ENCODE results near the gene MYZAP.

MYZAP gene

GRCh38 chr15:57589281-57589680 is 2.4 kb upstream of the MYZAP start:
- Histone ChIP-seq H3K36me3 (ENCODE audit: control insufficient read depth in 2 of 2, insufficient read depth in 2 of 2, low read length in 2 of 2) (no peaks in the 10 kb centered on the region), H3K4me1 (ENCODE audit: control insufficient read depth in 2 of 2, insufficient read depth in 2 of 2, low read length in 2 of 2) (peaks cover 11 to 42% of the 10 kb centered on the region in 2 donors), H3K27ac (ENCODE audit: low read depth in 2 of 2, low read length in 2 of 2) (peak overlapping the region in 1 of 2 donors; percentile 48), H3K4me3 (ENCODE audit: low read length in 2 of 2) (no peak overlapping the region), H3K9ac (ENCODE audit: low read depth in 1 of 2, low read length in 2 of 2) (no peak overlapping the region), H3K27me3 (ENCODE audit: control insufficient read depth in 2 of 2, insufficient read depth in 2 of 2, low read length in 2 of 2) (no peaks in the 10 kb centered on the region), H3K9me3 (ENCODE audit: control insufficient read depth in 2 of 2, low read length in 2 of 2) (no peaks in the 10 kb centered on the region)

GRCh38 chr15:57589754-57590153 is 1.9 kb upstream of the MYZAP start:
- no peak overlapping the region for H3K9ac ChIP-seq (ENCODE audit: low read depth in 1 of 2, low read length in 2 of 2)
- H3K9me3 ChIP-seq (ENCODE audit: control insufficient read depth in 2 of 2, low read length in 2 of 2), result no peaks in the 10 kb centered on the region
- peaks cover 11 to 47% of the 10 kb centered on the region in 2 donors for H3K4me1 ChIP-seq (ENCODE audit: control insufficient read depth in 2 of 2, insufficient read depth in 2 of 2, low read length in 2 of 2)
- no peak overlapping the region for H3K4me3 ChIP-seq (ENCODE audit: low read length in 2 of 2)
- no peaks in the 10 kb centered on the region for H3K36me3 ChIP-seq (ENCODE audit: control insufficient read depth in 2 of 2, insufficient read depth in 2 of 2, low read length in 2 of 2)
- no peaks in the 10 kb centered on the region for H3K27me3 ChIP-seq (ENCODE audit: control insufficient read depth in 2 of 2, insufficient read depth in 2 of 2, low read length in 2 of 2)
- no peak overlapping the region for H3K27ac ChIP-seq (ENCODE audit: low read depth in 2 of 2, low read length in 2 of 2)

GRCh38 chr15:57591237-57591821 is 375 bp upstream of the MYZAP start:
- no peaks in the 10 kb centered on the region for H3K27me3 ChIP-seq (ENCODE audit: control insufficient read depth in 2 of 2, insufficient read depth in 2 of 2, low read length in 2 of 2)
- peaks cover 16 to 55% of the 10 kb centered on the region in 2 donors for H3K4me1 ChIP-seq (ENCODE audit: control insufficient read depth in 2 of 2, insufficient read depth in 2 of 2, low read length in 2 of 2)
- H3K27ac ChIP-seq (ENCODE audit: low read depth in 2 of 2, low read length in 2 of 2), result peak overlapping the region; percentile 59 to 76
- H3K4me3 ChIP-seq (ENCODE audit: low read length in 2 of 2), result peak overlapping the region; percentile 71 to 75
- H3K9ac ChIP-seq (ENCODE audit: low read depth in 1 of 2, low read length in 2 of 2), result peak overlapping the region; percentile 53 to 61
- no peaks in the 10 kb centered on the region for H3K9me3 ChIP-seq (ENCODE audit: control insufficient read depth in 2 of 2, low read length in 2 of 2)
- no peaks in the 10 kb centered on the region for H3K36me3 ChIP-seq (ENCODE audit: control insufficient read depth in 2 of 2, insufficient read depth in 2 of 2, low read length in 2 of 2)

- peak overlapping the region; percentile 69 to 71 for H3K27ac ChIP-seq (ENCODE audit: low read depth in 2 of 2, low read length in 2 of 2)
Observed at GRCh38 chr15:57592426-57592825, 722 bp downstream of the MYZAP start.

GRCh38 chr15:57592836-57593420 is 1.2 kb downstream of the MYZAP start:
- no peaks in the 10 kb centered on the region for H3K27me3 ChIP-seq (ENCODE audit: control insufficient read depth in 2 of 2, insufficient read depth in 2 of 2, low read length in 2 of 2)
- no peaks in the 10 kb centered on the region for H3K36me3 ChIP-seq (ENCODE audit: control insufficient read depth in 2 of 2, insufficient read depth in 2 of 2, low read length in 2 of 2)
- peak overlapping the region; percentile 73 to 74 for H3K4me3 ChIP-seq (ENCODE audit: low read length in 2 of 2)
- H3K27ac ChIP-seq (ENCODE audit: low read depth in 2 of 2, low read length in 2 of 2), result peak overlapping the region in 1 of 2 donors; percentile 71
- no peaks in the 10 kb centered on the region for H3K9me3 ChIP-seq (ENCODE audit: control insufficient read depth in 2 of 2, low read length in 2 of 2)
- H3K4me1 ChIP-seq (ENCODE audit: control insufficient read depth in 2 of 2, insufficient read depth in 2 of 2, low read length in 2 of 2), result peaks cover 18 to 45% of the 10 kb centered on the region in 2 donors
- no peak overlapping the region for H3K9ac ChIP-seq (ENCODE audit: low read depth in 1 of 2, low read length in 2 of 2)

More at GRCh38 chr15:57592426-57592825, 722 bp downstream of the MYZAP start:
- Histone ChIP-seq H3K4me1 (ENCODE audit: control insufficient read depth in 2 of 2, insufficient read depth in 2 of 2, low read length in 2 of 2) (peaks cover 19 to 50% of the 10 kb centered on the region in 2 donors), H3K36me3 (ENCODE audit: control insufficient read depth in 2 of 2, insufficient read depth in 2 of 2, low read length in 2 of 2) (no peaks in the 10 kb centered on the region), H3K4me3 (ENCODE audit: low read length in 2 of 2) (peak overlapping the region; percentile 73 to 74), H3K27me3 (ENCODE audit: control insufficient read depth in 2 of 2, insufficient read depth in 2 of 2, low read length in 2 of 2) (no peaks in the 10 kb centered on the region), H3K9ac (ENCODE audit: low read depth in 1 of 2, low read length in 2 of 2) (peak overlapping the region; percentile 43 to 80), H3K9me3 (ENCODE audit: control insufficient read depth in 2 of 2, low read length in 2 of 2) (no peaks in the 10 kb centered on the region)

GRCh38 chr15:57594479-57594878 is 2.8 kb downstream of the MYZAP start:
- no peak overlapping the region for H3K9ac ChIP-seq (ENCODE audit: low read depth in 1 of 2, low read length in 2 of 2)
- no peaks in the 10 kb centered on the region for H3K36me3 ChIP-seq (ENCODE audit: control insufficient read depth in 2 of 2, insufficient read depth in 2 of 2, low read length in 2 of 2)
- no peaks in the 10 kb centered on the region for H3K27me3 ChIP-seq (ENCODE audit: control insufficient read depth in 2 of 2, insufficient read depth in 2 of 2, low read length in 2 of 2)
- peak overlapping the region; percentile 52 to 82 for H3K27ac ChIP-seq (ENCODE audit: low read depth in 2 of 2, low read length in 2 of 2)
- peak overlapping the region in 1 of 2 donors; percentile 7 for H3K4me3 ChIP-seq (ENCODE audit: low read length in 2 of 2)
- no peaks in the 10 kb centered on the region for H3K9me3 ChIP-seq (ENCODE audit: control insufficient read depth in 2 of 2, low read length in 2 of 2)
- H3K4me1 ChIP-seq (ENCODE audit: control insufficient read depth in 2 of 2, insufficient read depth in 2 of 2, low read length in 2 of 2), result peaks cover 17 to 36% of the 10 kb centered on the region in 2 donors

GRCh38 chr15:57595011-57595866 is 3.5 kb downstream of the MYZAP start:
- peak overlapping the region in 1 of 2 donors; percentile 7 for H3K4me3 ChIP-seq (ENCODE audit: low read length in 2 of 2)
- no peaks in the 10 kb centered on the region for H3K27me3 ChIP-seq (ENCODE audit: control insufficient read depth in 2 of 2, insufficient read depth in 2 of 2, low read length in 2 of 2)
- no peak overlapping the region for H3K9ac ChIP-seq (ENCODE audit: low read depth in 1 of 2, low read length in 2 of 2)
- peaks cover 17 to 38% of the 10 kb centered on the region in 2 donors for H3K4me1 ChIP-seq (ENCODE audit: control insufficient read depth in 2 of 2, insufficient read depth in 2 of 2, low read length in 2 of 2)
- no peaks in the 10 kb centered on the region for H3K36me3 ChIP-seq (ENCODE audit: control insufficient read depth in 2 of 2, insufficient read depth in 2 of 2, low read length in 2 of 2)
- no peaks in the 10 kb centered on the region for H3K9me3 ChIP-seq (ENCODE audit: control insufficient read depth in 2 of 2, low read length in 2 of 2)
- H3K27ac ChIP-seq (ENCODE audit: low read depth in 2 of 2, low read length in 2 of 2), result peak overlapping the region; percentile 52 to 82

- Histone ChIP-seq H3K27ac (ENCODE audit: low read depth in 2 of 2, low read length in 2 of 2) (no peak overlapping the region), H3K4me3 (ENCODE audit: low read length in 2 of 2) (no peak overlapping the region), H3K27me3 (ENCODE audit: control insufficient read depth in 2 of 2, insufficient read depth in 2 of 2, low read length in 2 of 2) (no peaks in the 10 kb centered on the region), H3K36me3 (ENCODE audit: control insufficient read depth in 2 of 2, insufficient read depth in 2 of 2, low read length in 2 of 2) (no peaks in the 10 kb centered on the region), H3K4me1 (ENCODE audit: control insufficient read depth in 2 of 2, insufficient read depth in 2 of 2, low read length in 2 of 2) (peaks cover 11 to 31% of the 10 kb centered on the region in 2 donors), H3K9ac (ENCODE audit: low read depth in 1 of 2, low read length in 2 of 2) (no peak overlapping the region), H3K9me3 (ENCODE audit: control insufficient read depth in 2 of 2, low read length in 2 of 2) (no peaks in the 10 kb centered on the region)
Observed at GRCh38 chr15:57596301-57596855, 4.7 kb downstream of the MYZAP start.

GRCh38 chr15:57596978-57597377 is 5.3 kb downstream of the MYZAP start:
- Histone ChIP-seq H3K4me3 (ENCODE audit: low read length in 2 of 2) (no peak overlapping the region), H3K36me3 (ENCODE audit: control insufficient read depth in 2 of 2, insufficient read depth in 2 of 2, low read length in 2 of 2) (no peaks in the 10 kb centered on the region), H3K9me3 (ENCODE audit: control insufficient read depth in 2 of 2, low read length in 2 of 2) (no peaks in the 10 kb centered on the region), H3K27ac (ENCODE audit: low read depth in 2 of 2, low read length in 2 of 2) (no peak overlapping the region), H3K9ac (ENCODE audit: low read depth in 1 of 2, low read length in 2 of 2) (no peak overlapping the region), H3K4me1 (ENCODE audit: control insufficient read depth in 2 of 2, insufficient read depth in 2 of 2, low read length in 2 of 2) (peaks cover 10 to 29% of the 10 kb centered on the region in 2 donors), H3K27me3 (ENCODE audit: control insufficient read depth in 2 of 2, insufficient read depth in 2 of 2, low read length in 2 of 2) (no peaks in the 10 kb centered on the region)

GRCh38 chr15:57597431-57597830 is 5.7 kb downstream of the MYZAP start:
- no peak overlapping the region for H3K9ac ChIP-seq (ENCODE audit: low read depth in 1 of 2, low read length in 2 of 2)
- H3K27ac ChIP-seq (ENCODE audit: low read depth in 2 of 2, low read length in 2 of 2), result no peak overlapping the region
- no peaks in the 10 kb centered on the region for H3K36me3 ChIP-seq (ENCODE audit: control insufficient read depth in 2 of 2, insufficient read depth in 2 of 2, low read length in 2 of 2)
- H3K9me3 ChIP-seq (ENCODE audit: control insufficient read depth in 2 of 2, low read length in 2 of 2), result no peaks in the 10 kb centered on the region
- H3K27me3 ChIP-seq (ENCODE audit: control insufficient read depth in 2 of 2, insufficient read depth in 2 of 2, low read length in 2 of 2), result no peaks in the 10 kb centered on the region
- no peak overlapping the region for H3K4me3 ChIP-seq (ENCODE audit: low read length in 2 of 2)
- H3K4me1 ChIP-seq (ENCODE audit: control insufficient read depth in 2 of 2, insufficient read depth in 2 of 2, low read length in 2 of 2), result peaks cover 10 to 29% of the 10 kb centered on the region in 2 donors

Data from mucosa of rectum (tissue), 2 donors.